T-helper 2 cell treated with Interferon-gamma antibody and Interleukin-4, amounts not matched to agents 100 ng/mL and 5 ng/mL, for 36 hours (primary cell): Measurements from ENCODE around the gene CRIP2. TPM values are rescaled to one million over a fixed set of nuclear protein-coding genes. Genes with fewer than 3 reads are reported as not detected.

Source experiments
- intact Hi-C: fragments of 100-400 bp; cut with micrococcal nuclease; formaldehyde crosslinking; loops from one replicate; pipeline ENCODE4 v1.15.1; 2023
- total RNA-seq: library from RNA; stranded (reverse); gene quantifications from 2 replicates; pipeline ENCODE4 v1.2.3, GENCODE V29; 2022

The CRIP2 gene
- total RNA-seq, 1 donor from 2014 or later, result 1.5 TPM

GRCh38 chr14:105461903-105462302 lies 12.7 kb upstream of the CRIP2 start:
- intact Hi-C loops, result no loop called here

GRCh38 chr14:105464501-105464900 lies 10.1 kb upstream of the CRIP2 start:
- intact Hi-C loops, result no loop called here

GRCh38 chr14:105465209-105466031 lies 9.2 kb upstream of the CRIP2 start:
- intact Hi-C loops, result no loop called here

- intact Hi-C loops, result no loop called here
These were observed 7.9 kb upstream of the CRIP2 start for GRCh38 chr14:105466531-105467248.

- intact Hi-C loops, result no loop called here
These were observed 7.2 kb upstream of the CRIP2 start for GRCh38 chr14:105467249-105467941.

GRCh38 chr14:105467942-105468471 lies 6.6 kb upstream of the CRIP2 start:
- intact Hi-C loops, result no loop called here

- intact Hi-C loops, result no loop called here
These were observed 5.9 kb upstream of the CRIP2 start for GRCh38 chr14:105468621-105469241.

GRCh38 chr14:105469456-105470349 lies 4.9 kb upstream of the CRIP2 start:
- intact Hi-C loops, result no loop called here

GRCh38 chr14:105470350-105471296 lies 4.0 kb upstream of the CRIP2 start:
- intact Hi-C loops, result no loop called here

GRCh38 chr14:105471297-105471821 lies 3.3 kb upstream of the CRIP2 start:
- intact Hi-C loops, result no loop called here

- intact Hi-C loops, result no loop called here
These were observed 2.7 kb upstream of the CRIP2 start for GRCh38 chr14:105471823-105472485.

GRCh38 chr14:105472486-105472991 lies 2.1 kb upstream of the CRIP2 start:
- intact Hi-C loops, result no loop called here

- intact Hi-C loops, result no loop called here
These were observed 1.5 kb upstream of the CRIP2 start for GRCh38 chr14:105473033-105473676.

- intact Hi-C loops, result loop anchor here (2.0 kb wide), 1 partner anchor 17 kb away; the partner anchor contains the start of gene TEDC1
These were observed 741 bp upstream of the CRIP2 start for GRCh38 chr14:105473677-105474482.

- intact Hi-C loops, result loop anchor here (2.0 kb wide), 1 partner anchor 15 kb away; the partner anchor contains the start of gene TEDC1
These were observed 862 bp downstream of the CRIP2 start for GRCh38 chr14:105475269-105476096.
